Measurements from ENCODE around the gene BHLHE41. TPM values are rescaled to one million over a fixed set of nuclear protein-coding genes. Genes with fewer than 3 reads are reported as not detected.

Gene BHLHE41
- total and polyA plus RNA-seq, 2 donors from 2014 or later, result 2.2 to 34.3 TPM

- intact Hi-C loops (cut with DNase I), result no loop called here
These were observed 33.4 kb upstream of the BHLHE41 start for GRCh38 chr12:26158078-26158764.

GRCh38 chr12:26157001-26157400 is 32.2 kb upstream of the BHLHE41 start:
- no peaks in the 10 kb centered on the region for H3K9me3 ChIP-seq (ENCODE audit: control insufficient read depth in 2 of 3, insufficient read depth in 1 of 3, low read length in 3 of 3)
- H3K27me3 ChIP-seq (ENCODE audit: control insufficient read depth, insufficient read depth, low read length), result no peaks in the 10 kb centered on the region
- H3K4me1 ChIP-seq (ENCODE audit: control insufficient read depth in 2 of 3, insufficient read depth in 2 of 3, low read depth in 1 of 3, low read length in 3 of 3), result peaks cover 0 to 5% (median 0%) of the 10 kb centered on the region in 3 donors
- no peak overlapping the region for H3K27ac ChIP-seq (ENCODE audit: low read depth in 2 of 2, low read length in 2 of 2)
- no peak overlapping the region for H3K4me3 ChIP-seq (ENCODE audit: low read length in 3 of 3)
- intact Hi-C loops (cut with DNase I), result no loop called here
- no peak overlapping the region for H3K9ac ChIP-seq (ENCODE audit: low read length in 3 of 3)
- DNase-seq, result peak in 2 of 5 donors; percentile 35 to 51
- TF ChIP-seq CTCF (IDR thresholded peaks at IDR 0.05; ENCODE audit: borderline replicate concordance, extremely low read depth, insufficient read depth), result no peak
- no peaks in the 10 kb centered on the region for H3K36me3 ChIP-seq (ENCODE audit: control insufficient read depth in 2 of 3, insufficient read depth in 3 of 3, low read length in 3 of 3)
- FAIRE-seq, result peak; percentile 3

More at GRCh38 chr12:26158078-26158764, 33.4 kb upstream of the BHLHE41 start:
- no peak overlapping the region for H3K9ac ChIP-seq (ENCODE audit: low read length in 3 of 3)
- no peak for TF ChIP-seq CTCF (IDR thresholded peaks at IDR 0.05; ENCODE audit: borderline replicate concordance, extremely low read depth, insufficient read depth)
- FAIRE-seq (no peak), DNase-seq (no peak)
- peaks cover 0 to 5% (median 0%) of the 10 kb centered on the region in 3 donors for H3K4me1 ChIP-seq (ENCODE audit: control insufficient read depth in 2 of 3, insufficient read depth in 2 of 3, low read depth in 1 of 3, low read length in 3 of 3)
- H3K27me3 ChIP-seq (ENCODE audit: control insufficient read depth, insufficient read depth, low read length), result no peaks in the 10 kb centered on the region
- no peak overlapping the region for H3K27ac ChIP-seq (ENCODE audit: low read depth in 2 of 2, low read length in 2 of 2)
- no peaks in the 10 kb centered on the region for H3K9me3 ChIP-seq (ENCODE audit: control insufficient read depth in 2 of 3, insufficient read depth in 1 of 3, low read length in 3 of 3)
- H3K36me3 ChIP-seq (ENCODE audit: control insufficient read depth in 2 of 3, insufficient read depth in 3 of 3, low read length in 3 of 3), result no peaks in the 10 kb centered on the region
- H3K4me3 ChIP-seq (ENCODE audit: low read length in 3 of 3), result no peak overlapping the region

GRCh38 chr12:26156201-26156871 is 31.5 kb upstream of the BHLHE41 start:
- H3K4me3 ChIP-seq (ENCODE audit: low read length in 3 of 3), result no peak overlapping the region
- intact Hi-C loops (cut with DNase I), result no loop called here
- no peak overlapping the region for H3K9ac ChIP-seq (ENCODE audit: low read length in 3 of 3)
- TF ChIP-seq CTCF (IDR thresholded peaks at IDR 0.05; ENCODE audit: borderline replicate concordance, extremely low read depth, insufficient read depth), result no peak
- no peak overlapping the region for H3K27ac ChIP-seq (ENCODE audit: low read depth in 2 of 2, low read length in 2 of 2)
- no peaks in the 10 kb centered on the region for H3K36me3 ChIP-seq (ENCODE audit: control insufficient read depth in 2 of 3, insufficient read depth in 3 of 3, low read length in 3 of 3)
- no peaks in the 10 kb centered on the region for H3K27me3 ChIP-seq (ENCODE audit: control insufficient read depth, insufficient read depth, low read length)
- no peaks in the 10 kb centered on the region for H3K9me3 ChIP-seq (ENCODE audit: control insufficient read depth in 2 of 3, insufficient read depth in 1 of 3, low read length in 3 of 3)
- H3K4me1 ChIP-seq (ENCODE audit: control insufficient read depth in 2 of 3, insufficient read depth in 2 of 3, low read depth in 1 of 3, low read length in 3 of 3), result peaks cover 0 to 5% (median 0%) of the 10 kb centered on the region in 3 donors
- FAIRE-seq (no peak), DNase-seq (no peak)

Measured in kidney (tissue), 14 donors.